Neural progenitor cell (in vitro differentiated cells): ENCODE results near the gene FAM78B. TPM values are rescaled to one million over a fixed set of nuclear protein-coding genes. Genes with fewer than 3 reads are reported as not detected.

ENCODE experiments used
- DNase-seq: peaks from one replicate; pipeline ENCODE4 v3.0.0-alpha.2; 2016; ENCODE audit warnings: low spot score
- H2AFZ ChIP-seq: fragments of 200-600 bp; sonication (generic); replicated peaks from 2 replicates; pipeline ENCODE4 v1.6.1; 2016; ENCODE audit warnings: antibody characterized with exemption
- H3F3A ChIP-seq: fragments of 200-600 bp; sonication (generic); 2 replicates; pipeline ENCODE4 v1.6.1; 2016; ENCODE audit warnings: antibody characterized with exemption, low read depth
- H3K27ac ChIP-seq: fragments of 200-600 bp; sonication (generic); 2 replicates; pipeline ENCODE4 v1.5.1; 2016; ENCODE audit warnings: mild to moderate bottlenecking
- H3K27me3 ChIP-seq: fragments of 200-600 bp; sonication (generic); 2 replicates; pipeline ENCODE4 v1.6.1; 2016; ENCODE audit warnings: mild to moderate bottlenecking, moderate library complexity
- H3K36me3 ChIP-seq: fragments of 200-600 bp; sonication (generic); 2 replicates; pipeline ENCODE4 v1.5.1; 2016
- H3K4me1 ChIP-seq: fragments of 200-600 bp; sonication (generic); 2 replicates; pipeline ENCODE4 v1.6.1; 2016; ENCODE audit warnings: mixed run types
- H3K4me2 ChIP-seq: fragments of 200-600 bp; sonication (generic); 2 replicates; pipeline ENCODE4 v1.6.1; 2016
- H3K4me3 ChIP-seq: fragments of 200-600 bp; sonication (generic); 2 replicates; pipeline ENCODE4 v1.5.1; 2016
- H3K79me2 ChIP-seq: fragments of 200-600 bp; sonication (generic); 2 replicates; pipeline ENCODE4 v1.6.1; 2016; ENCODE audit warnings: low read depth
- H3K9ac ChIP-seq: fragments of 200-600 bp; sonication (generic); 2 replicates; pipeline ENCODE4 v1.6.1; 2016
- H3K9me3 ChIP-seq: fragments of 200-600 bp; sonication (generic); 2 replicates; pipeline ENCODE4 v1.5.1; 2016; ENCODE audit warnings: low read depth
- H4K20me1 ChIP-seq: fragments of 200-600 bp; sonication (generic); 2 replicates; pipeline ENCODE4 v1.6.1; 2016; ENCODE audit warnings: low read depth
- H3K27ac Mint-ChIP-seq: 3 replicates; pipeline ENCODE4 v1.8.0; 2021; ENCODE audit warnings: mixed read lengths
- H3K27me3 Mint-ChIP-seq: 2 replicates; pipeline ENCODE4 v1.8.0; 2022; ENCODE audit warnings: low read depth, mild to moderate bottlenecking, inconsistent platforms, moderate library complexity, mixed read lengths; ENCODE audit not compliant: insufficient read depth
- H3K36me3 Mint-ChIP-seq: 3 replicates; pipeline ENCODE4 v1.8.0; 2021; ENCODE audit warnings: mixed read lengths
- H3K4me1 Mint-ChIP-seq: 3 replicates; pipeline ENCODE4 v1.8.0; 2021; ENCODE audit warnings: mixed read lengths
- H3K4me3 Mint-ChIP-seq: 3 replicates; pipeline ENCODE4 v1.8.0; 2021; ENCODE audit warnings: mild to moderate bottlenecking, moderate library complexity, mixed read lengths
- H3K9me3 Mint-ChIP-seq: 3 replicates; pipeline ENCODE4 v1.8.0; 2020; ENCODE audit warnings: mixed read lengths
- CTCF ChIP-seq: fragments of 200-600 bp; sonication (generic); IDR thresholded peaks from 2 replicates; pipeline ENCODE4 v1.5.1; 2017; ENCODE audit warnings: antibody characterized with exemption, mild to moderate bottlenecking
- EZH2 ChIP-seq: fragments of 200-600 bp; sonication (generic); IDR thresholded peaks from 2 replicates; pipeline ENCODE4 v1.6.1; 2017; ENCODE audit warnings: antibody characterized with exemption, mild to moderate bottlenecking, moderate library complexity
- EZH2phosphoT487 ChIP-seq: fragments of 200-600 bp; sonication (generic); IDR thresholded peaks from 2 replicates; pipeline ENCODE4 v1.6.1; 2017; ENCODE audit warnings: antibody characterized with exemption
- total RNA-seq: library from RNA; depleted of rRNA; stranded (reverse); fragments of >200 nt; gene quantifications from 2 replicates; pipeline ENCODE4 v1.2.3, GENCODE V29; 2015; ENCODE audit warnings: low replicate concordance

FAM78B gene
- total RNA-seq, 1 donor from 2014 or later, result not detected

GRCh38 chr1:166128195-166128594 is 38.6 kb downstream of the FAM78B start:
- no peaks in the 10 kb centered on the region for H3K9me3 ChIP-seq
- H3K4me2 ChIP-seq, result no peak overlapping the region
- Mint-ChIP-seq H3K4me3 (no peak overlapping the region), H3K36me3 (no peaks in the 10 kb centered on the region), H3K27ac (no peak overlapping the region), H3K27me3 (no peaks in the 10 kb centered on the region), H3K4me1 (no peaks in the 10 kb centered on the region), H3K9me3 (no peaks in the 10 kb centered on the region)
- H3K27me3 ChIP-seq, result no peaks in the 10 kb centered on the region
- no peaks in the 10 kb centered on the region for H3K79me2 ChIP-seq
- no peak overlapping the region for H3K9ac ChIP-seq
- H2AFZ ChIP-seq, result no peak overlapping the region
- H3K4me1 ChIP-seq, result no peaks in the 10 kb centered on the region
- TF ChIP-seq EZH2phosphoT487, result no peak
- TF ChIP-seq EZH2, result no peak
- TF ChIP-seq CTCF, result no peak
- no peak for DNase-seq
- H3K4me3 ChIP-seq, result no peak overlapping the region
- no peak overlapping the region for H3K27ac ChIP-seq
- no peaks in the 10 kb centered on the region for H3F3A ChIP-seq
- H4K20me1 ChIP-seq, result no peaks in the 10 kb centered on the region
- no peaks in the 10 kb centered on the region for H3K36me3 ChIP-seq

GRCh38 chr1:166127003-166127402 is 39.8 kb downstream of the FAM78B start:
- H3K27me3 Mint-ChIP-seq, result no peaks in the 10 kb centered on the region
- no peak overlapping the region for H3K4me3 Mint-ChIP-seq
- no peaks in the 10 kb centered on the region for H3K9me3 Mint-ChIP-seq
- Histone ChIP-seq H3K79me2 (no peaks in the 10 kb centered on the region), H3K27ac (no peak overlapping the region), H3K4me2 (no peak overlapping the region), H2AFZ (no peak overlapping the region), H3F3A (no peaks in the 10 kb centered on the region), H4K20me1 (no peaks in the 10 kb centered on the region), H3K36me3 (no peaks in the 10 kb centered on the region), H3K27me3 (no peaks in the 10 kb centered on the region), H3K4me1 (no peaks in the 10 kb centered on the region), H3K9me3 (no peaks in the 10 kb centered on the region), H3K4me3 (no peak overlapping the region), H3K9ac (no peak overlapping the region)
- H3K4me1 Mint-ChIP-seq, result no peaks in the 10 kb centered on the region
- DNase-seq, result no peak
- no peak for TF ChIP-seq CTCF
- no peak for TF ChIP-seq EZH2phosphoT487
- no peak for TF ChIP-seq EZH2
- no peak overlapping the region for H3K27ac Mint-ChIP-seq
- no peaks in the 10 kb centered on the region for H3K36me3 Mint-ChIP-seq

- H3K27me3 ChIP-seq, result no peaks in the 10 kb centered on the region
- TF ChIP-seq EZH2, result no peak
- no peak for TF ChIP-seq EZH2phosphoT487
- no peak for TF ChIP-seq CTCF
- H3K4me1 ChIP-seq, result no peaks in the 10 kb centered on the region
- H4K20me1 ChIP-seq, result no peaks in the 10 kb centered on the region
- no peak overlapping the region for H3K4me2 ChIP-seq
- Mint-ChIP-seq H3K4me3 (no peak overlapping the region), H3K27ac (no peak overlapping the region), H3K27me3 (peaks cover 2% of the 10 kb centered on the region), H3K9me3 (no peaks in the 10 kb centered on the region), H3K4me1 (peaks cover 5% of the 10 kb centered on the region), H3K36me3 (no peaks in the 10 kb centered on the region)
- no peak for DNase-seq
- no peak overlapping the region for H3K27ac ChIP-seq
- H3K9me3 ChIP-seq, result no peaks in the 10 kb centered on the region
- H3K4me3 ChIP-seq, result no peak overlapping the region
- no peak overlapping the region for H3K9ac ChIP-seq
- H3K79me2 ChIP-seq, result no peaks in the 10 kb centered on the region
- no peaks in the 10 kb centered on the region for H3K36me3 ChIP-seq
- no peak overlapping the region for H2AFZ ChIP-seq
- no peaks in the 10 kb centered on the region for H3F3A ChIP-seq
Measured at GRCh38 chr1:166122873-166123466, 43.8 kb downstream of the FAM78B start.
